HUES64 (cell line): ENCODE data around the gene CCDC146.
"Not testable (repeated sequence)": the region's sequence is repeated elsewhere in the genome, so short reads cannot be mapped to it uniquely, and the experiment has no call there.

Source experiments
- H3K27ac ChIP-seq: 2 replicates; pipeline ENCODE4 v1.7.0; 2013; ENCODE audit warnings: low read depth, low read length, inconsistent platforms
- H3K27me3 ChIP-seq: 2 replicates; pipeline ENCODE4 v1.6.1; 2013; ENCODE audit warnings: mild to moderate bottlenecking, low read length; ENCODE audit not compliant: insufficient read depth
- H3K36me3 ChIP-seq: 2 replicates; pipeline ENCODE4 v1.6.1; 2013; ENCODE audit warnings: mild to moderate bottlenecking, low read length; ENCODE audit not compliant: insufficient read depth
- H3K4me1 ChIP-seq: 2 replicates; pipeline ENCODE4 v1.6.1; 2013; ENCODE audit warnings: mild to moderate bottlenecking, low read length, moderate library complexity; ENCODE audit not compliant: insufficient read depth
- H3K4me3 ChIP-seq: 2 replicates; pipeline ENCODE4 v1.5.1; 2013; ENCODE audit warnings: mild to moderate bottlenecking, low read length, moderate library complexity
- H3K9ac ChIP-seq: 2 replicates; pipeline ENCODE4 v1.6.1; 2013; ENCODE audit warnings: mild to moderate bottlenecking, low read depth, low read length
- H3K9me3 ChIP-seq: 2 replicates; pipeline ENCODE4 v1.6.1; 2013; ENCODE audit warnings: low read depth, low read length; ENCODE audit not compliant: insufficient read depth
- WGBS: fragments of 150-250, 120-280 bp; methylation state at CpG from one replicate; pipeline ENCODE4 v1.1.7; 2013; ENCODE audit warnings: missing lambda C conversion rate; 5-methylcytosine and 5-hydroxymethylcytosine counted together

CCDC146 gene

DNA sequence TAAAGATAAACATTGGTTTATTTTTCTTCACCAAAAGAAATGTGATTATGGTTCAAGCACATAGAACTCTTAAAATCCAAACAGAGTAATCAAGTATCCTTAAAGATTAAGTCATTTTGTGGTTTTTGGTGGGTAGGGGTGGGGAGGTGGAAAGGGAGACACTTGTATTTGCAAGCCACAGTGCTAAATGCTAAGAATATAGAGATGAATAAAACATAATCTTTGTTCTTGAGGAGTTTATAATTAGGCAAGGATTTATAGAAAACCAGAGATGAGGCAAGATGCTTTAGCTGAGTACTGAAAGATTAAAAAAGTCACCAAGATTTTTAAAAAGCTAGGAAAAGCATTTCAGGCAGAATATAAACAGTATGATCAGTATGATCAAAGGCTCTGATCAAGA is 19.7 kb upstream of the CCDC146 start:
- not testable (repeated sequence) for H3K36me3 ChIP-seq, H3K27ac ChIP-seq, H3K9ac ChIP-seq, H3K9me3 ChIP-seq, H3K4me3 ChIP-seq, H3K4me1 ChIP-seq, H3K27me3 ChIP-seq

DNA sequence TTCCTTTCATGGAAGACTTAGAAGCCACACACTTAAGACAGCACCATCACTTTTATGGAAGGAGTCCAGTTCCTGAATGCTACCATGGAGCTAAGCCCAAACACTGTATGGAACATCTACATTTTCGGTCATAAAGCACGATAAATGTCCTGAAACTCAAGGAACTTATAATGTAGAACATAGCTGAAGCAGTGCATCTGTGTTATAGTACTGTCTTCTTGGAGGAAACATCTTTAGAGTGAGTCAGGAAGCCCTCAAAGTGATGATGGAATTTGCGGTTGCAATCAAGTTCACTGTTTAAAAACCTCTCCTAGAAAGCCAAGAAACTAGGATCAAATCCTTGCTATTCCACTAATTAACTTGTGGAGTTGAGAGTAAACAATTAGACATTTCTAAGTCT is 16.5 kb upstream of the CCDC146 start:
- H3K36me3 ChIP-seq, H3K9me3 ChIP-seq, H3K9ac ChIP-seq, H3K4me1 ChIP-seq, H3K4me3 ChIP-seq, H3K27me3 ChIP-seq, H3K27ac ChIP-seq: not testable (repeated sequence)
- WGBS: 100% methylated on average over 2 of the region's 3 CpGs

DNA sequence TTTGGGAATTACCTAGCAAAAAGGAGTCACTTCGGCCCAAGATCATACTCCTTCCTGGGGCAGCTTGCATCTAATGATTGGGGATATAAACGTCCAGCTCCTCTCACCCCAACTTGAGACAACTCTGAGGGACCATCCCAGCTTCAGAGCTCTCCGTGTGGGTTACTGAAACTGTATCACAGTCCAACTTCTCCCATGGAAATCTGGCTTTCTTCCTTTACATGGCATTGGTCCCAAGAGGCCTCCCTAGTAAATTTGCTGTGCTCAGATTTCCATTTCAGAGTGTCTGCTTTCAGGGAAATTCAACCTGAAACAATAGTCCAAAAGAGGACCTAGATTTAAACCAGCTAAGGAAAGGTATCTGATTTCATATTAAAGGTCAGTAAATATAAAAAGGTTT is 14.8 kb upstream of the CCDC146 start:
- H3K4me3 ChIP-seq, H3K36me3 ChIP-seq, H3K27me3 ChIP-seq, H3K4me1 ChIP-seq, H3K9me3 ChIP-seq, H3K27ac ChIP-seq, H3K9ac ChIP-seq: not testable (repeated sequence)
- no CpG with 5 or more reads among the region's 3 CpGs for WGBS

DNA sequence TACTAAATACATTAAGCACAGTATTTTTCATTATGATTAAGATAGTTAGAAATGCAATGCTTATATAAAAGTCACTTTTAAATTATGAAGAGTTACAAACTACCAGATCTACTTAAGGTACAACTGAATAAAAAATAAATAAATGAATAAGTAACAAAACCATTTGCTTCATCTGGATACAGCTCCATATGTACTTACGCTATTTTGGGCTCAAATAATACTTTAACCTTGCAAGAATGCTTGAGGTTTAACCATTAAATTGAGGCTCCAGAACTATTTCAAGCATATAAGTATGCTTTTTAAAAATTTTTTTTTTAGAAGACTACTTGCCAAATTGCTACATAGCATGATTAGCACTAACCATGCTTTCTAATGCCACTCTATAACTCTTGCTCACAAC is 14.1 kb upstream of the CCDC146 start:
- H3K4me1 ChIP-seq, H3K4me3 ChIP-seq, H3K27me3 ChIP-seq, H3K36me3 ChIP-seq, H3K9me3 ChIP-seq, H3K27ac ChIP-seq, H3K9ac ChIP-seq: not testable (repeated sequence)
- WGBS: 100% methylated on average over 1 of the region's 1 CpG

DNA sequence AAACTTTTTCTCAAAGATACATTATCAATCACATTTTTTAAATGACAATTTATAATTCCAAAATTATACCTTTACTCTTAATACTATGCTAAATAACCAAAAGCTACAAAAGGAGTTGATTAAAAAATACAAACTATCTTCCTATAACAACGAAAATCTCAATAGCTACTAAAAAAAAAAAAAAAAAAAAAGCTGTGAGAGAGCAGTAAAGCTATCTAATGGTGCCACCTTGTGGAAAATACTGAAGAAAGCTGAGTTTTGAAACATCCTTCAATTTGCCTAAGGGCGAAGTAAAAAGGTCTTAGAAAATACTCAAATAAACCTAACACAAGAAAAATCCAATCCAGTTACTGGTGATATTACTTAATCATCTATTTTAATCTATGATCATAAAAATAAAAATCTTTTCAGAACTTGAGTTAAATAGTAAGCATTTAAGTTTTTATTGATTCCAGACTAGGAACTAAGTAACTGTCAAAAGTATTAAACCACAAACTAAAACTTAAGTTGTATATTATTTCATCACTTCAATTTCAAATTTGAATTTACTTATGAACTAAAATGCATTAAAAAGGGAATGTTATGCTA is 9.6 kb upstream of the CCDC146 start:
- not testable (repeated sequence) for H3K9me3 ChIP-seq, H3K4me1 ChIP-seq, H3K27me3 ChIP-seq, H3K9ac ChIP-seq, H3K36me3 ChIP-seq, H3K27ac ChIP-seq, H3K4me3 ChIP-seq
- WGBS: no CpG with 5 or more reads among the region's 2 CpGs

DNA sequence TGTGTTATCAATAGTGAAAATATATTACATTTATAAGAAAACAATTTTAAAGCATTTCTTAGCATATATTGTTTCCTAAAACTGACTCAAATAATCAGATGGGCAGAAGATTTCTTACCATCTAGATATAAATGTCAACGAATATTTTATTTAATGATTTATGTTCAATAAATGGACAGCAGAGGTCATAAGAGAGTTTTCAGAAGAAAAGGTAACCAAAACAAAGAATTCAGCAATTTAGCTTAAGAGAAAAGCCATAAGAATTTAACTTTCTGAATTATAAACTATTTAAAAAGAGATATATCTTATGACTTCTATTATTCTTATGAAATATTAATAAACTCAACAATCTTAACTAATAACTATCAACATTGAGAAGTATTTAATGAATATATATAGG is 3.1 kb downstream of the CCDC146 start:
- WGBS: no CpG with 5 or more reads among the region's 1 CpG
- not testable (repeated sequence) for H3K4me1 ChIP-seq

DNA sequence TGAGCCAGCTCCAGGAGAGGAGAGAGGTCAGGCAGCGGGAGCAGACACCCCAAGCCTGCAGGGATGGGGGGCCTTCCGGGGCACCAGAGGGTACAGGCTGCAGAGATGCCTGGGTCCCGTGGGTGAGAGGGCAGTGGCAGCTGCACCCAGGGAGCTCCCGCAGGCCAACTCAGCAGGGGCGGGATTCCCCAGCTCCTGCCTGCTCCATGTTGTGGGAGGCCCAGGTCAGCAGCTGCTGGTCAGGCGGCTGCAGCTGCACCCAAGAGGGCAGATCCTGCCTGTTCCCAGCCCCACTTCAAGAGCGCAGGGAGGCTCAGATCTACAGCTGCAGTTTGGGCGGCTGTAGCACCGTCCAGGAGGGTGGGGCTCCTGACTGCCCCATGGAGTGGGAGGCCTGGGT is 4.6 kb downstream of the CCDC146 start:
- H3K36me3 ChIP-seq, H3K27me3 ChIP-seq, H3K9me3 ChIP-seq, H3K4me3 ChIP-seq, H3K4me1 ChIP-seq, H3K9ac ChIP-seq, H3K27ac ChIP-seq: not testable (repeated sequence)
- 87% methylated on average over 9 of the region's 9 CpGs for WGBS

More for the DNA sequence above, 3.1 kb downstream of the CCDC146 start:
- not testable (repeated sequence) for H3K9me3 ChIP-seq, H3K27ac ChIP-seq, H3K27me3 ChIP-seq, H3K9ac ChIP-seq, H3K4me3 ChIP-seq, H3K36me3 ChIP-seq

DNA sequence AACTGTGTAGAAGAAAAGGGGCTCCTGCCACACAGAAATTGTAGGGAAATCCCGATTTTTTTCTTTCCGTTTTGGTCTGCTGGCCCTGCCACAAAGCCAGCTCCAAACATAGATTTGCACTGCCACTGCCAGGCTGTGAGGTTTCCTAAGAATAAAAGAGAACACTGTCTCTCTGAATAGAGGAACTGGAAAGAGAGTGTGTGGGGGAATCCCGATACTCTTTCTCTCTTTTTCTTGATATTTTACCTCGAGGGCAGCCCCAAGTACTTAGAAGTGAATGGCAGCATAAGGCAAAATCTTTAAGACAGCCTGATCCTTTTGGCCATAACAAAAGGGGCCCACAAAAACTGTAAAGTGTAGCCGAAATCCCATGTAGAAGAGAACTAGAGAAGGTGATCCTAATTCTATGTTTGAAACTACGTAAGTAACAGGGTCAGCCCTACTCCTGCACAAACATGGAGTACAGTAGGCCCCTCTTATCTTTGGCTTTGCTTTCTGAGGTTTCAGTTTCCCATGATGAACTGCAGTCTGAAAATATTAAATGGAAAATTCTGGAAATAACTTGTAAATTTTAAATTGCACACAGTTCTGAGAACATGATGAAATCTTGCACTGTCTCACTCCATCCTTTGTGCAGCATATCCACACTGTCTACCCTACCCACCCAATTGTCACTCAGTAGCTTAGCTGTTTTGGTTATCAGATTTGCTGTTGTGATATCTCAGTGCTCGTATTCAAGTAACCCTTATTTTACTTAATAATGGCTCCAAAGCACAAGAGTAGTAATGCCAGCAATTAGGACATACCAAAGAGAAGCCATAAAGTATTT is 6.4 kb downstream of the CCDC146 start:
- H3K27me3 ChIP-seq, H3K9ac ChIP-seq, H3K4me1 ChIP-seq, H3K9me3 ChIP-seq, H3K36me3 ChIP-seq, H3K27ac ChIP-seq, H3K4me3 ChIP-seq: not testable (repeated sequence)
- 75% methylated on average over 4 of the region's 7 CpGs for WGBS

DNA sequence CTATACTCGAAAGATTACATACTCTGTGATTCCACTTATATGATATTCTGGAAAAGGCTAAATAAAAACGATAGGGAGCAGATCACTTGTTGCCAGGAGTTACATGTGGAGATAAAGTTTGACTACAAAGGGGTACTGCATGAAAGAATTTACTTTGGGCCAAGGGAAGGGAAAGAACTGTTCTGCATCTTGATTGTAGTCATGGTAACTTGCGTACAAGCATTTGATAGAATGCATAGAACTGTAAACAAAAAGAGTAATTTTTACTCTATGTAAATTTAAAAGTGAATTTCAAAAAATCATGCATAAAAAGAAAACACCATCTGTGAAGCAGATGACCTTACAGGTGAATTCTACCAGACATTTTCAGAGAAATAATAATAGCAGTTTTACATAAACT is 9.4 kb downstream of the CCDC146 start:
- H3K9me3 ChIP-seq, H3K27me3 ChIP-seq, H3K4me1 ChIP-seq, H3K4me3 ChIP-seq, H3K36me3 ChIP-seq, H3K27ac ChIP-seq, H3K9ac ChIP-seq: not testable (repeated sequence)
- WGBS: 86% methylated on average over 1 of the region's 3 CpGs

DNA sequence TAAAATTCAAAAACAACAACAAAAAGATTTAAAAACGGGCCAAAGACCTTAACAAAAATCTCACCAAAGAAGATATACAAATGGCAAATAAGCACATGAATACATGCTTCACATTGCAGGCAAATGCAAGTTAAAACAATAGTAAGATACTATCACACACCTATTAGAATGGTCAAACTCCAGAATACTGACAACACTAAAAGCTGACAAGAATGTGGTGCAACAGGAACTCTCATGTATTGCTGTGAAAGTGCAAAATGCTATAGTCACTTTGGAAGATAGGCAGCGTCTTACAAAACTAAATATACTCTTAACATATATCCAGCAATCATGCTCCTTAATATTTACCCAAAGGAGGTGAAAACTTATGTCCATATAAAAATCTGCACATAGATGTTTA is 16.3 kb downstream of the CCDC146 start:
- not testable (repeated sequence) for H3K9me3 ChIP-seq, H3K27ac ChIP-seq, H3K4me3 ChIP-seq, H3K9ac ChIP-seq, H3K4me1 ChIP-seq, H3K36me3 ChIP-seq, H3K27me3 ChIP-seq
- 87% methylated on average over 2 of the region's 2 CpGs for WGBS

DNA sequence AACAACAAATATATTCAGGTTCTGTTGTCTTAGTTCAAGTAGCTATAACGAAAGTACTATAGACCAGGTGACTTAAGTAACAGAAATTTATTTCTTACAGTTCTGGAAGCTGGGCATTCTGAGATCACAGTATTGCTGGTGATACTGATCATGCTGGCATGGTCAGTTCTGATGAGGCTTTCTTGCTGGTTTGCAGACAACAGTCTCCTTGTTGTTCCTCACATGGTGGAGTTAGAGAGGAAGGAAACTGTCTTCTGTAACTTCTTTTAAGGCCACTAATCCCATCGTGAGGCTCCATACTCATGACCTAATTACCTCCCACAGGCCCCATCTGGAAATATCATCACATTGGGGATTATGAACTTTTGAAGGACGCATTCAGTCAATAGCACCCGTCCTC is 17.9 kb downstream of the CCDC146 start:
- not testable (repeated sequence) for H3K9me3 ChIP-seq, H3K27me3 ChIP-seq, H3K27ac ChIP-seq, H3K4me1 ChIP-seq, H3K4me3 ChIP-seq, H3K9ac ChIP-seq, H3K36me3 ChIP-seq
- WGBS: 100% methylated on average over 1 of the region's 4 CpGs

DNA sequence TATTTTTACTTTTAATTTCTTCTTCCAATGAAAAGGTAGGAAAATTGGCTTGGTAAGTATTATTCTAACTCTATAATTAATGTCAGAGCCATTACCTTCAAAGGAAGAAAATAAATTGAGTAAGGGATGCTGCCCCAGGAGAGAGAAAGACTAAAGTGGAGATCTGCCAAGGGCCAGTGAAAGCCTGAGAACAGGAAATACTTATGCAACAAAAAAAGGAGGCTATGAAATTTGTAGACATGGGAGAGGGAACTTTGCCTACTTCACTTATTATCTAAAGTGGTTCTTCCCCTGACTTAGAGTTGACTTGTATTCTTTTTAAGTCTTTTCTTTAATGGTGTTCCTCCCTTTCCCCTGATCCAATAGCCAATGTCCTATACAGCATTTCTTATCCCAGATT is 29.8 kb downstream of the CCDC146 start:
- H3K36me3 ChIP-seq, H3K4me3 ChIP-seq, H3K27me3 ChIP-seq, H3K27ac ChIP-seq, H3K4me1 ChIP-seq, H3K9ac ChIP-seq, H3K9me3 ChIP-seq: not testable (repeated sequence)
